H1 (cell line): ENCODE data around the gene SND1. TPM values are rescaled to one million over a fixed set of nuclear protein-coding genes. Genes with fewer than 3 reads are reported as not detected.

Source experiments
- ASH2L ChIP-seq: fragments of 200-600, 300-600 bp; sonication (generic); IDR thresholded peaks from one replicate; pipeline ENCODE4 v1.7.1; 2017; ENCODE audit warnings: low read length
- CHD1 ChIP-seq: IDR thresholded peaks from 2 replicates; pipeline ENCODE4 v1.6.1; 2012; ENCODE audit warnings: low read depth, low read length, improper control_type of control experiment
- CTBP2 ChIP-seq: IDR thresholded peaks from 2 replicates; pipeline ENCODE4 v1.7.0; 2011; ENCODE audit warnings: borderline replicate concordance, mild to moderate bottlenecking, moderate library complexity, mixed read lengths, low read length; ENCODE audit not compliant: insufficient read depth, insufficient read length
- HDAC2 ChIP-seq, 2 experiments: fragments of 300-600 bp in 1 of 2; sonication (generic) in 1 of 2; IDR thresholded peaks; 2 replicates each; pipeline ENCODE4 v1.6.1; 2011 to 2012; ENCODE audit warnings: low read depth in 2 of 2, low read length in 2 of 2, mild to moderate bottlenecking in 2 of 2, moderate library complexity in 2 of 2, borderline replicate concordance in 1 of 2, inconsistent platforms in 1 of 2
- KDM1A ChIP-seq: fragments of 200-600, 300-600 bp; sonication (generic); IDR thresholded peaks from 2 replicates; pipeline ENCODE4 v1.7.1; 2016; ENCODE audit warnings: mild to moderate bottlenecking, low read length, borderline replicate concordance
- MAFK ChIP-seq: IDR thresholded peaks from 2 replicates; pipeline ENCODE4 v1.6.1; 2012; ENCODE audit warnings: low read depth, mild to moderate bottlenecking, improper control_type of control experiment, low read length
- PHF8 ChIP-seq: fragments of 200-600 bp; sonication (generic); conservative IDR thresholded peaks from 2 replicates; pipeline ENCODE4 v1.7.1; 2012; ENCODE audit warnings: low read depth, mild to moderate bottlenecking, inconsistent platforms, low read length, moderate library complexity
- POU5F1 ChIP-seq: IDR thresholded peaks from 2 replicates; pipeline ENCODE4 v1.6.1; 2011; ENCODE audit warnings: low read depth, mild to moderate bottlenecking, low read length, moderate library complexity
- SP4 ChIP-seq: IDR thresholded peaks from 2 replicates; pipeline ENCODE4 v1.6.1; 2012; ENCODE audit warnings: low read length, inconsistent platforms
- SUZ12 ChIP-seq: fragments of 200-600 bp; sonication (generic); IDR thresholded peaks from 2 replicates; pipeline ENCODE4 v1.6.1; 2012; ENCODE audit warnings: mild to moderate bottlenecking, inconsistent platforms, low read length, moderate library complexity, mixed read lengths
- TAF1 ChIP-seq: IDR thresholded peaks from 2 replicates; pipeline ENCODE4 v1.6.1; 2011; ENCODE audit warnings: mild to moderate bottlenecking, low read depth, low read length
- TCF12 ChIP-seq: IDR thresholded peaks from 2 replicates; pipeline ENCODE4 v1.6.1; 2011; ENCODE audit warnings: low read depth, mild to moderate bottlenecking, low read length
- polyA plus RNA-seq, 7 experiments: library from polyadenylated mRNA; depleted of rRNA in 3 of 7; stranded (reverse) in 5 of 7; unstranded in 2 of 7; fragments of >200 nt in 5 of 7; fragments of 200-250 nt in 2 of 7; gene quantifications; 1 replicate in 5 of 7; 2 replicates in 1 of 7; 4 replicates in 1 of 7; pipeline versions ENCODE4 v1.2.1 to v1.2.3, GENCODE V29; 2011 to 2013; ENCODE audit warnings: missing spikeins in 2 of 7, mixed read lengths in 2 of 7
- total RNA-seq: library from RNA; stranded (reverse); fragmentation: NEBNext Ultra II Directional; extraction: Animal tissue kit (Norgen Biotek cat#: 25700); gene quantifications from 2 replicates; pipeline ENCODE4 v1.2.1, GENCODE V29; 2021
- TF ChIP-seq, protein P1 (sequence below): fragments of 300-600 bp; sonication (generic); IDR thresholded peaks from 2 replicates; pipeline ENCODE4 v1.7.1; 2012; ENCODE audit warnings: low read length, moderate library complexity, mild to moderate bottlenecking, inconsistent platforms; ENCODE audit not compliant: insufficient replicate concordance

The SND1 gene
- total and polyA plus RNA-seq, 2 of the 8 experiments (the other 6 are each of a cell fraction or from before 2014, with no cell fraction given), result 122 to 290 TPM

DNA sequence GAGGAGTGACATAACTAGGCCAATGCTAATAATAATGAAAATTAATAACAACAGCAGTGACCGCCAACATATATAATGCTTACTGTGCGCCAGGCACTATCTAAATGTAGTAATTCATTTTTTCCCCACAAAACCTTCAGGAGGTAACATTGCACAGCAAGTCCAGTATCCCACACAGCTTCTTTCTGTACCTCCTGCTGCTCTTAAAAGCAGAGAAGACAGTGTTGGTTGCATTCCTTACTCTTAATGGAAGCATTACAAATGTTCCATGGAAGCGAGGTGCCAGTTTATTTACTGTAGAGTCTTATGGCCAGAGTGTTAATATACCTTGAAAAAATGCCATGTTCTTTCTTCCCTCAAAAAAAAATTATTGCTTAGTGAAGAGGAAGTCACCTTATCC is 211.1 kb downstream of the SND1 start (continued):
- TF ChIP-seq, protein P1, sequence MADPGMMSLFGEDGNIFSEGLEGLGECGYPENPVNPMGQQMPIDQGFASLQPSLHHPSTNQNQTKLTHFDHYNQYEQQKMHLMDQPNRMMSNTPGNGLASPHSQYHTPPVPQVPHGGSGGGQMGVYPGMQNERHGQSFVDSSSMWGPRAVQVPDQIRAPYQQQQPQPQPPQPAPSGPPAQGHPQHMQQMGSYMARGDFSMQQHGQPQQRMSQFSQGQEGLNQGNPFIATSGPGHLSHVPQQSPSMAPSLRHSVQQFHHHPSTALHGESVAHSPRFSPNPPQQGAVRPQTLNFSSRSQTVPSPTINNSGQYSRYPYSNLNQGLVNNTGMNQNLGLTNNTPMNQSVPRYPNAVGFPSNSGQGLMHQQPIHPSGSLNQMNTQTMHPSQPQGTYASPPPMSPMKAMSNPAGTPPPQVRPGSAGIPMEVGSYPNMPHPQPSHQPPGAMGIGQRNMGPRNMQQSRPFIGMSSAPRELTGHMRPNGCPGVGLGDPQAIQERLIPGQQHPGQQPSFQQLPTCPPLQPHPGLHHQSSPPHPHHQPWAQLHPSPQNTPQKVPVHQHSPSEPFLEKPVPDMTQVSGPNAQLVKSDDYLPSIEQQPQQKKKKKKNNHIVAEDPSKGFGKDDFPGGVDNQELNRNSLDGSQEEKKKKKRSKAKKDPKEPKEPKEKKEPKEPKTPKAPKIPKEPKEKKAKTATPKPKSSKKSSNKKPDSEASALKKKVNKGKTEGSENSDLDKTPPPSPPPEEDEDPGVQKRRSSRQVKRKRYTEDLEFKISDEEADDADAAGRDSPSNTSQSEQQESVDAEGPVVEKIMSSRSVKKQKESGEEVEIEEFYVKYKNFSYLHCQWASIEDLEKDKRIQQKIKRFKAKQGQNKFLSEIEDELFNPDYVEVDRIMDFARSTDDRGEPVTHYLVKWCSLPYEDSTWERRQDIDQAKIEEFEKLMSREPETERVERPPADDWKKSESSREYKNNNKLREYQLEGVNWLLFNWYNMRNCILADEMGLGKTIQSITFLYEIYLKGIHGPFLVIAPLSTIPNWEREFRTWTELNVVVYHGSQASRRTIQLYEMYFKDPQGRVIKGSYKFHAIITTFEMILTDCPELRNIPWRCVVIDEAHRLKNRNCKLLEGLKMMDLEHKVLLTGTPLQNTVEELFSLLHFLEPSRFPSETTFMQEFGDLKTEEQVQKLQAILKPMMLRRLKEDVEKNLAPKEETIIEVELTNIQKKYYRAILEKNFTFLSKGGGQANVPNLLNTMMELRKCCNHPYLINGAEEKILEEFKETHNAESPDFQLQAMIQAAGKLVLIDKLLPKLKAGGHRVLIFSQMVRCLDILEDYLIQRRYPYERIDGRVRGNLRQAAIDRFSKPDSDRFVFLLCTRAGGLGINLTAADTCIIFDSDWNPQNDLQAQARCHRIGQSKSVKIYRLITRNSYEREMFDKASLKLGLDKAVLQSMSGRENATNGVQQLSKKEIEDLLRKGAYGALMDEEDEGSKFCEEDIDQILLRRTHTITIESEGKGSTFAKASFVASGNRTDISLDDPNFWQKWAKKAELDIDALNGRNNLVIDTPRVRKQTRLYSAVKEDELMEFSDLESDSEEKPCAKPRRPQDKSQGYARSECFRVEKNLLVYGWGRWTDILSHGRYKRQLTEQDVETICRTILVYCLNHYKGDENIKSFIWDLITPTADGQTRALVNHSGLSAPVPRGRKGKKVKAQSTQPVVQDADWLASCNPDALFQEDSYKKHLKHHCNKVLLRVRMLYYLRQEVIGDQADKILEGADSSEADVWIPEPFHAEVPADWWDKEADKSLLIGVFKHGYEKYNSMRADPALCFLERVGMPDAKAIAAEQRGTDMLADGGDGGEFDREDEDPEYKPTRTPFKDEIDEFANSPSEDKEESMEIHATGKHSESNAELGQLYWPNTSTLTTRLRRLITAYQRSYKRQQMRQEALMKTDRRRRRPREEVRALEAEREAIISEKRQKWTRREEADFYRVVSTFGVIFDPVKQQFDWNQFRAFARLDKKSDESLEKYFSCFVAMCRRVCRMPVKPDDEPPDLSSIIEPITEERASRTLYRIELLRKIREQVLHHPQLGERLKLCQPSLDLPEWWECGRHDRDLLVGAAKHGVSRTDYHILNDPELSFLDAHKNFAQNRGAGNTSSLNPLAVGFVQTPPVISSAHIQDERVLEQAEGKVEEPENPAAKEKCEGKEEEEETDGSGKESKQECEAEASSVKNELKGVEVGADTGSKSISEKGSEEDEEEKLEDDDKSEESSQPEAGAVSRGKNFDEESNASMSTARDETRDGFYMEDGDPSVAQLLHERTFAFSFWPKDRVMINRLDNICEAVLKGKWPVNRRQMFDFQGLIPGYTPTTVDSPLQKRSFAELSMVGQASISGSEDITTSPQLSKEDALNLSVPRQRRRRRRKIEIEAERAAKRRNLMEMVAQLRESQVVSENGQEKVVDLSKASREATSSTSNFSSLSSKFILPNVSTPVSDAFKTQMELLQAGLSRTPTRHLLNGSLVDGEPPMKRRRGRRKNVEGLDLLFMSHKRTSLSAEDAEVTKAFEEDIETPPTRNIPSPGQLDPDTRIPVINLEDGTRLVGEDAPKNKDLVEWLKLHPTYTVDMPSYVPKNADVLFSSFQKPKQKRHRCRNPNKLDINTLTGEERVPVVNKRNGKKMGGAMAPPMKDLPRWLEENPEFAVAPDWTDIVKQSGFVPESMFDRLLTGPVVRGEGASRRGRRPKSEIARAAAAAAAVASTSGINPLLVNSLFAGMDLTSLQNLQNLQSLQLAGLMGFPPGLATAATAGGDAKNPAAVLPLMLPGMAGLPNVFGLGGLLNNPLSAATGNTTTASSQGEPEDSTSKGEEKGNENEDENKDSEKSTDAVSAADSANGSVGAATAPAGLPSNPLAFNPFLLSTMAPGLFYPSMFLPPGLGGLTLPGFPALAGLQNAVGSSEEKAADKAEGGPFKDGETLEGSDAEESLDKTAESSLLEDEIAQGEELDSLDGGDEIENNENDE, result no peak
- no peak for TF ChIP-seq TCF12
- no peak for TF ChIP-seq KDM1A
- TF ChIP-seq SP4, result no peak
- no peak for TF ChIP-seq MAFK
- TF ChIP-seq CHD1, result no peak
- TF ChIP-seq POU5F1, result no peak
- TF ChIP-seq SUZ12, result no peak
- no peak for TF ChIP-seq TAF1
- TF ChIP-seq HDAC2 (IDR thresholded peaks at IDR 0.05; ENCODE audit: borderline replicate concordance in 1 of 2, low read depth in 2 of 2, low read length in 2 of 2), result no peak
- TF ChIP-seq PHF8, result no peak
- no peak for TF ChIP-seq ASH2L
- no peak for TF ChIP-seq CTBP2
